Mononuclear cell (primary cell): ENCODE data around the gene TIGD3. TPM values are rescaled to one million over a fixed set of nuclear protein-coding genes. Genes with fewer than 3 reads are reported as not detected.
"Not testable (repeated sequence)": the region's sequence is repeated elsewhere in the genome, so short reads cannot be mapped to it uniquely, and the experiment has no call there.

Experiments used
- H3K27me3 ChIP-seq: 2 replicates; pipeline ENCODE4 v1.6.0; 2011; ENCODE audit warnings: low read length, control low read depth; ENCODE audit not compliant: insufficient read depth
- H3K4me1 ChIP-seq: 2 replicates; pipeline ENCODE4 v1.5.1; 2011; ENCODE audit warnings: mild to moderate bottlenecking, low read length, control low read depth; ENCODE audit not compliant: insufficient read depth
- H3K4me3 ChIP-seq: 2 replicates; pipeline ENCODE4 v1.5.1; 2011; ENCODE audit warnings: mild to moderate bottlenecking, low read length, moderate library complexity
- H3K9me3 ChIP-seq: 2 replicates; pipeline ENCODE4 v1.5.1; 2011; ENCODE audit warnings: low read depth, mild to moderate bottlenecking, control low read depth, low read length
- total RNA-seq: library from RNA; depleted of rRNA; stranded (reverse); fragments of >200 nt; gene quantifications from one replicate; pipeline ENCODE4 v1.2.3, GENCODE V29; 2012

Gene TIGD3
- total RNA-seq, 1 donor = 0.42 TPM

GRCh38 chr11:65317025-65317786 lies 37.3 kb upstream of the TIGD3 start:
- no peak overlapping the region for H3K4me3 ChIP-seq
- peaks cover 28% of the 10 kb centered on the region for H3K4me1 ChIP-seq
- H3K9me3 ChIP-seq = no peaks in the 10 kb centered on the region
- H3K27me3 ChIP-seq = no peaks in the 10 kb centered on the region

DNA sequence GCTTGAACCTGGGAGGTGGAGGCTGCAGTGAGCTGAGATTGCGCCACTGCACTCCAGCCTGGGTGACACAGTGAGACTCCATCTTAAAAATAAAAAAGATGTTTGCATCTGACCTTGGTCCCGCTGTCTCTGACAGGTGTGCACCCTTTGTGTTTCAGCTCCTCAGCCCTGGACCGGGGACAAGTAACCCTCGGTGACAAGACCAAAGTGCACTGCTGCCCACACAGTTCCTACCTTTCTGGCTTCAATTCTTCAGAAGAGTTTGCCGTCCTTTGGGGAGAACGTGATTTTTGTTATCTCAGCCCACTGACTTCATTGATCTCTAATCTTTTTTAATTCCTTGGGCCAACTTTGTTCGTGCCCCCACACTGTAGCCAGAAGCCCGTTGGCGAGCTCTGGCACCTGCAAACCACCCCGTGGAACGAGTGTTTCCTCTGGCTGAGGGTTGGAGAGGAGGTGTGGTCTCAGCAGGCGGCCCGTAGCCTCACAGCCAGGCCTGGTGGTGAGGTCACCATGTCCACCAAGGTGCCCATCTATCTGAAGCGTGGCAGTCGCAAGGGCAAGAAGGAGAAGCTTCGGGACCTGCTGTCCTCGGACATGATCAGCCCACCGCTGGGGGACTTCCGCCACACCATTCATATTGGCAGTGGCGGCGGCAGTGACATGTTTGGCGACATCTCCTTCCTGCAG lies 34.0 kb upstream of the TIGD3 start:
- H3K4me1 ChIP-seq = peaks cover 16% of the 10 kb centered on the region
- H3K27me3 ChIP-seq = no peaks in the 10 kb centered on the region
- H3K9me3 ChIP-seq = no peaks in the 10 kb centered on the region
- no peak overlapping the region for H3K4me3 ChIP-seq

DNA sequence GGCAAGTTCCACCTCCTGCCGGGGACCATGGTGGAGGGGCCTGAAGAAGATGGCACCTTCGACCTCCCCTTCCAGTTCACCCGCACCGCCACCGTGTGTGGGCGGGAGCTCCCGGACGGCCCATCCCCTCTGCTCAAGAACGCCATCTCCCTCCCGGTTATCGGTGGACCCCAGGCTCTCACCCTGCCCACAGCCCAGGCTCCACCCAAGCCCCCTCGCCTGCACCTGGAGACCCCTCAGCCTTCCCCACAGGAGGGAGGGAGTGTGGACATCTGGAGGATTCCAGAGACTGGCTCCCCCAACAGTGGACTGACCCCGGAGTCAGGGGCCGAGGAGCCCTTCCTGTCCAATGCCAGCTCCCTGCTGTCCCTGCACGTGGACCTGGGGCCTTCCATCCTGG lies 33.5 kb upstream of the TIGD3 start:
- no peaks in the 10 kb centered on the region for H3K9me3 ChIP-seq
- peaks cover 10% of the 10 kb centered on the region for H3K4me1 ChIP-seq
- no peaks in the 10 kb centered on the region for H3K27me3 ChIP-seq
- no peak overlapping the region for H3K4me3 ChIP-seq

- H3K9me3 ChIP-seq = no peaks in the 10 kb centered on the region
- peaks cover 2% of the 10 kb centered on the region for H3K4me1 ChIP-seq
- H3K4me3 ChIP-seq = no peak overlapping the region
- H3K27me3 ChIP-seq = no peaks in the 10 kb centered on the region
Measured at GRCh38 chr11:65321828-65322485, 32.6 kb upstream of the TIGD3 start.

DNA sequence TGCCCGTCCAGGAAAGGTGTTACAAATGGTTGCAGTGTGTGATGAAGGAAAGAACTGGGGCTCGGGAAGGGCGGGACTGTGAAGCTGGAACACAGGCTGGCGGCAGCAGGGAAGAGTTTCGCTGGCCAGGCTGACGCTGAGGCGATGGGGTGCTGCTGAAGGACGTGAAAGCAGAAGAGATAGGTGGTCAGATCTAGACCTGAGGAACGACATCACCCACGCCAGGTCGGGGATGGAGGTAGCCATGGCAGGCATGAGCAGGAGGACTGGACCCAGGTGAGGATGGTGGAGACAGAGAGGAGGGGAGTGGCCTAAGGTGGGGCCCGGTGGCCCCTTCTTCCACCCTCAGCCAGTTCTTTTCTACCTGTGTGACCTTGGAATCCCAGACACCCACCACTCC lies 30.7 kb upstream of the TIGD3 start:
- H3K27me3 ChIP-seq = no peaks in the 10 kb centered on the region
- no peak overlapping the region for H3K4me3 ChIP-seq
- no peaks in the 10 kb centered on the region for H3K9me3 ChIP-seq
- peaks cover 1% of the 10 kb centered on the region for H3K4me1 ChIP-seq

GRCh38 chr11:65325435-65325834 lies 29.1 kb upstream of the TIGD3 start:
- peaks cover 17% of the 10 kb centered on the region for H3K4me1 ChIP-seq
- no peaks in the 10 kb centered on the region for H3K9me3 ChIP-seq
- H3K4me3 ChIP-seq = no peak overlapping the region
- H3K27me3 ChIP-seq = no peaks in the 10 kb centered on the region

DNA sequence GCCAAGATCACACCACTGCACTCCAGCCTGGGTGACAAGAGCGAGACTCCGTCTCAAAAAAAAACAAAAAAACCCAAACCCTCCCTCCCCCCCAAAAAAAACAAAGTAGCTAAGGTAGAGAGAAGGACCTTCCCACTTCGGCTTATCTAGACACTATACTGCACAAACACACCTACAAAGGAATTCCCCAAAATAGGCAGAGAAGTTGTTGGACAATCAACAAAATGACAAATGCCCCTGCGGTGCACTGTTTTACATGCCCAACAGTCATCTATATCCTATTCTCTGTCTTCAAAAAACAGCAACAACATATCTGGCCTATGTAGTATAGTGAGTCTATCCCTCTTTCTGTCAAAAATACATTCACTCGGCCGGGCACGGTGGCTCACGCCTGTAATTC lies 27.5 kb upstream of the TIGD3 start:
- no peaks in the 10 kb centered on the region for H3K9me3 ChIP-seq
- peaks cover 17% of the 10 kb centered on the region for H3K4me1 ChIP-seq
- H3K27me3 ChIP-seq = no peaks in the 10 kb centered on the region
- H3K4me3 ChIP-seq = no peak overlapping the region

GRCh38 chr11:65329478-65329877 lies 25.1 kb upstream of the TIGD3 start:
- H3K4me1 ChIP-seq = peaks cover 20% of the 10 kb centered on the region
- H3K4me3 ChIP-seq = no peak overlapping the region
- H3K9me3 ChIP-seq = no peaks in the 10 kb centered on the region
- no peaks in the 10 kb centered on the region for H3K27me3 ChIP-seq

DNA sequence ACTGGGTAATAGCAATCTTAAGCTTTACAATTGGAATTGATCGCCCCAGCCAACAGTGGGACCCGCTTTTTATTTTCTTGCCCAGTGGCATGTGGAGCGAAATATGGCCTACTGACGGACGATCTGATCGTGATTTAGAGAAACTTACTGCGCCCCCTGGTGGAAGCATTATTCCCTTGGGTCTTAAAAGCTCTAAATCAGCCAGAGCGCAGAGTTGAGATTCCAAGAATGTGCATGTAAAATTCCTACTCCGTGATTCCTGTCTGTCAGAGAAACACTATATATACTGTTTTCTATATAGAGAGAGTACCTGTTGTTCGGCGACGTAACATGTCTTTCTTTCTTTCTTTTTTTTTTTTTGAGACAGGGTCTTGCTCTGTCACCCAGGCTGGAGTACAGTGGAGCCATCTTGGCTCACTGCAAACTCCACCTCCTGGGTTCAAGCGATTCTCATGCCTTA lies 24.6 kb upstream of the TIGD3 start:
- H3K9me3 ChIP-seq = no peaks in the 10 kb centered on the region
- H3K4me1 ChIP-seq = peaks cover 25% of the 10 kb centered on the region
- no peaks in the 10 kb centered on the region for H3K27me3 ChIP-seq
- H3K4me3 ChIP-seq = no peak overlapping the region

DNA sequence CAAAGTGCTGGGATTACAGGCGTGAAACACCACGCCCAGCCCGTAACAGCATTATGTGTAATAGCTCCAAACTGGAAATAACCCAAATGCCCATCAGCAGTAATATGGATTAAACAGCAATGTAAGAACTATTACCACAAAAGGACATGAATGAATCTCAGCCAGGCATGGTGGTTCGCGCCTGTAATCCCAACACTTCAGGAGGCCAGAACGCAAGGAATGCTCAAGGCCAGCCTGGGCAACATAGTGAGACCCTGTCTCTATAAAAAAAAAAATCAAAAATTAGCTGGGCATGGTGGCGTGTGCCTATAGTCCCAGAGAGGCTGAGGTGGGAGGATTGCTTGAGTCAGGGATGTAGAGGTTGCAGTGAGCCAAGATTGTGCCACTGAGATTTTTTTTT lies 24.0 kb upstream of the TIGD3 start:
- Histone ChIP-seq H3K4me1 (peaks cover 31% of the 10 kb centered on the region), H3K27me3 (no peaks in the 10 kb centered on the region), H3K9me3 (no peaks in the 10 kb centered on the region), H3K4me3 (no peak overlapping the region)

DNA sequence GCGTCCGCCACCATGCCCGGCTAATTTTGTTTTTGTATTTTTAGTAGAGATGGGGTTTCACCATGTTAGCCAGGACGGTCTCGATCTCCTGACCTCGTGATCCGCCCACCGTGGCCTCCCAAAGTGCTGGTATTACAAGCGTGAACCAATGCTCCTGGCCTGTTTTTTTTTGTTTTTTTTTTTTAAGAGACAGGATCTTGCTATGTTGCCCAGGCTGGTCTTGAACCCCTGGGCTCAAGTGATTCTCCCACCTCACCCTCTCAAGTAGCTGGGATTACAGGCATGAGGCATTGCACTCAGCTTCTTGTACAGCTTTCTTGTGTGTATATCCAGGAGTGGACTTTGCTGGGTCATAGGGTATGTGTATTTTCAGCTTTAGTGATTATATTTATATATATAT lies 22.0 kb upstream of the TIGD3 start:
- H3K4me1 ChIP-seq = peaks cover 34% of the 10 kb centered on the region
- not testable (repeated sequence) for H3K9me3 ChIP-seq, H3K27me3 ChIP-seq, H3K4me3 ChIP-seq

- H3K27me3 ChIP-seq = no peaks in the 10 kb centered on the region
- H3K4me3 ChIP-seq = peak overlapping the region; percentile 97
- H3K9me3 ChIP-seq = no peaks in the 10 kb centered on the region
- peaks cover 30% of the 10 kb centered on the region for H3K4me1 ChIP-seq
Measured at GRCh38 chr11:65334696-65335295, 19.8 kb upstream of the TIGD3 start.

- H3K9me3 ChIP-seq = no peaks in the 10 kb centered on the region
- peaks cover 23% of the 10 kb centered on the region for H3K4me1 ChIP-seq
- no peaks in the 10 kb centered on the region for H3K27me3 ChIP-seq
- H3K4me3 ChIP-seq = no peak overlapping the region
Measured at GRCh38 chr11:65338676-65339075, 15.9 kb upstream of the TIGD3 start.

- Histone ChIP-seq H3K9me3 (no peaks in the 10 kb centered on the region), H3K4me1 (peaks cover 13% of the 10 kb centered on the region), H3K27me3 (no peaks in the 10 kb centered on the region), H3K4me3 (no peak overlapping the region)
Measured at GRCh38 chr11:65340226-65340625, 14.3 kb upstream of the TIGD3 start.

DNA sequence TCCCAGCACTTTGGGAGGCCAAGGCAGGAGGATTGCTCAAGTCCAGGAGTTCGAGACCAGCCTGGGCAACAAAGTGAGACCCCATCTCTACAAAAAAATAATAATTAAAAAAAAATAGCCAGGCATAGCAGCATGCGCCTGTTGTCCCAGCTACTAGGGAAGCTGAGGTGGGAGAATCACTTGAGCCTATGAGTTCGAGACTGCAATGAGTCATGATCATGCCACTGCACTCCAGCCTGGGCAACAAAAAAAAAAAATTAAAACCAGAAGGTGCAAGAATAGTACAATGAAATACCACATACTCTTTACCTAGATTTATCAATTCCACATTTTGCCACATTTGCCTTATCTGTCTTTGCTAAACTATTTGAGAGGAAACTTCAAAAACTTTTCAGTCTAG lies 12.7 kb upstream of the TIGD3 start:
- Histone ChIP-seq H3K4me1 (peaks cover 7% of the 10 kb centered on the region), H3K9me3 (no peaks in the 10 kb centered on the region), H3K4me3 (no peak overlapping the region), H3K27me3 (no peaks in the 10 kb centered on the region)
